ENCODE data around the gene SCAANT1.

The SCAANT1 gene

GRCh38 chr3:63908081-63908736 is 4.0 kb downstream of the SCAANT1 start:
- Histone ChIP-seq H3K4me2 (ENCODE audit: low read length, poor library complexity, severe bottlenecking) (no peak overlapping the region), H3K36me3 (ENCODE audit: control insufficient read depth in 1 of 2, insufficient read depth in 2 of 2, low read depth in 1 of 2, low read length in 2 of 2) (peaks cover 0 to 18% of the 10 kb centered on the region in 2 experiments), H3K4me1 (ENCODE audit: control insufficient read depth, insufficient read depth, low read depth, low read length) (peaks cover 3% of the 10 kb centered on the region), H3K27ac (ENCODE audit: low read length, poor library complexity, severe bottlenecking) (no peak overlapping the region), H2BK120ac (ENCODE audit: low read depth, low read length) (no peak overlapping the region), H3K18ac (ENCODE audit: low read depth in 1 of 2, low read length in 2 of 2) (no peak overlapping the region), H2BK12ac (ENCODE audit: low read length in 2 of 2) (no peak overlapping the region), H3K4me3 (ENCODE audit: insufficient read depth in 1 of 2, low read depth in 1 of 2, low read length in 2 of 2) (no peak overlapping the region), H2AFZ (ENCODE audit: low read depth, low read length) (no peak overlapping the region), H3K14ac (ENCODE audit: low read length in 2 of 2) (no peak overlapping the region), H2AK5ac (ENCODE audit: low read length, severe bottlenecking) (no peak overlapping the region), H3K4ac (ENCODE audit: low read depth in 1 of 2, low read length in 2 of 2) (no peak overlapping the region), H3K9me3 (ENCODE audit: control insufficient read depth, low read length) (no peaks in the 10 kb centered on the region), H4K8ac (ENCODE audit: low read length) (no peak overlapping the region), H3K23ac (ENCODE audit: low read length in 2 of 2) (no peak overlapping the region), H2BK15ac (ENCODE audit: low read depth, poor library complexity, severe bottlenecking) (no peak overlapping the region), H4K91ac (ENCODE audit: low read length) (no peak overlapping the region), H3K9ac (ENCODE audit: low read length) (peak overlapping the region; percentile 13), H3K79me1 (replicated peaks; ENCODE audit: low read length, poor library complexity, severe bottlenecking) (peaks cover 17% of the 10 kb centered on the region), H2BK5ac (ENCODE audit: low read depth, low read length, poor library complexity, severe bottlenecking) (no peak overlapping the region), H3K27me3 (ENCODE audit: control insufficient read depth in 1 of 2, insufficient read depth in 1 of 2, low read length in 2 of 2) (no peaks in the 10 kb centered on the region)
- WGBS: 81% methylated on average over 2 of the region's 2 CpGs
- DNase-seq: peak; percentile 65

- Histone ChIP-seq H3K14ac (ENCODE audit: low read length in 2 of 2) (no peak overlapping the region), H3K9me3 (ENCODE audit: control insufficient read depth, low read length) (no peaks in the 10 kb centered on the region), H3K4ac (ENCODE audit: low read depth in 1 of 2, low read length in 2 of 2) (no peak overlapping the region), H3K79me1 (replicated peaks; ENCODE audit: low read length, poor library complexity, severe bottlenecking) (peaks cover 19% of the 10 kb centered on the region), H3K36me3 (ENCODE audit: control insufficient read depth in 1 of 2, insufficient read depth in 2 of 2, low read depth in 1 of 2, low read length in 2 of 2) (peaks cover 0 to 28% of the 10 kb centered on the region in 2 experiments), H2BK5ac (ENCODE audit: low read depth, low read length, poor library complexity, severe bottlenecking) (no peak overlapping the region), H3K27ac (ENCODE audit: low read length, poor library complexity, severe bottlenecking) (no peak overlapping the region), H4K91ac (ENCODE audit: low read length) (no peak overlapping the region), H2AFZ (ENCODE audit: low read depth, low read length) (no peak overlapping the region), H3K4me2 (ENCODE audit: low read length, poor library complexity, severe bottlenecking) (no peak overlapping the region), H2AK5ac (ENCODE audit: low read length, severe bottlenecking) (no peak overlapping the region), H2BK120ac (ENCODE audit: low read depth, low read length) (no peak overlapping the region), H3K9ac (ENCODE audit: low read length) (no peak overlapping the region), H3K18ac (ENCODE audit: low read depth in 1 of 2, low read length in 2 of 2) (no peak overlapping the region), H3K4me3 (ENCODE audit: insufficient read depth in 1 of 2, low read depth in 1 of 2, low read length in 2 of 2) (no peak overlapping the region), H4K8ac (ENCODE audit: low read length) (no peak overlapping the region), H2BK15ac (ENCODE audit: low read depth, poor library complexity, severe bottlenecking) (no peak overlapping the region), H3K27me3 (ENCODE audit: control insufficient read depth in 1 of 2, insufficient read depth in 1 of 2, low read length in 2 of 2) (no peaks in the 10 kb centered on the region), H3K4me1 (ENCODE audit: control insufficient read depth, insufficient read depth, low read depth, low read length) (no peaks in the 10 kb centered on the region), H2BK12ac (ENCODE audit: low read length in 2 of 2) (no peak overlapping the region), H3K23ac (ENCODE audit: low read length in 2 of 2) (no peak overlapping the region)
- 98% methylated on average over 3 of the region's 4 CpGs for WGBS
- DNase-seq: no peak
Observed at GRCh38 chr3:63905731-63906620, 6.2 kb downstream of the SCAANT1 start.

GRCh38 chr3:63900459-63900858 is 11.7 kb downstream of the SCAANT1 start:
- Histone ChIP-seq H2BK15ac (ENCODE audit: low read depth, poor library complexity, severe bottlenecking) (no peak overlapping the region), H3K23ac (ENCODE audit: low read length in 2 of 2) (no peak overlapping the region), H3K14ac (ENCODE audit: low read length in 2 of 2) (no peak overlapping the region), H3K9ac (ENCODE audit: low read length) (no peak overlapping the region), H3K18ac (ENCODE audit: low read depth in 1 of 2, low read length in 2 of 2) (no peak overlapping the region), H3K27me3 (ENCODE audit: control insufficient read depth in 1 of 2, insufficient read depth in 1 of 2, low read length in 2 of 2) (no peaks in the 10 kb centered on the region), H2AFZ (ENCODE audit: low read depth, low read length) (no peak overlapping the region), H3K4me3 (ENCODE audit: insufficient read depth in 1 of 2, low read depth in 1 of 2, low read length in 2 of 2) (no peak overlapping the region), H3K4me1 (ENCODE audit: control insufficient read depth, insufficient read depth, low read depth, low read length) (no peaks in the 10 kb centered on the region), H3K4me2 (ENCODE audit: low read length, poor library complexity, severe bottlenecking) (no peak overlapping the region), H4K8ac (ENCODE audit: low read length) (no peak overlapping the region), H3K9me3 (ENCODE audit: control insufficient read depth, low read length) (no peaks in the 10 kb centered on the region), H4K91ac (ENCODE audit: low read length) (no peak overlapping the region), H2BK120ac (ENCODE audit: low read depth, low read length) (no peak overlapping the region), H3K79me1 (replicated peaks; ENCODE audit: low read length, poor library complexity, severe bottlenecking) (peaks cover 6% of the 10 kb centered on the region), H3K4ac (ENCODE audit: low read depth in 1 of 2, low read length in 2 of 2) (no peak overlapping the region), H2AK5ac (ENCODE audit: low read length, severe bottlenecking) (no peak overlapping the region), H2BK12ac (ENCODE audit: low read length in 2 of 2) (no peak overlapping the region), H2BK5ac (ENCODE audit: low read depth, low read length, poor library complexity, severe bottlenecking) (no peak overlapping the region), H3K36me3 (ENCODE audit: control insufficient read depth in 1 of 2, insufficient read depth in 2 of 2, low read depth in 1 of 2, low read length in 2 of 2) (peaks cover 6 to 45% of the 10 kb centered on the region in 2 experiments), H3K27ac (ENCODE audit: low read length, poor library complexity, severe bottlenecking) (no peak overlapping the region)
- DNase-seq: no peak
- 88% methylated on average over 2 of the region's 2 CpGs for WGBS

- Histone ChIP-seq H3K9me3 (ENCODE audit: control insufficient read depth, low read length) (no peaks in the 10 kb centered on the region), H3K4ac (ENCODE audit: low read depth in 1 of 2, low read length in 2 of 2) (no peak overlapping the region)
Observed at GRCh38 chr3:63900010-63900409, 12.2 kb downstream of the SCAANT1 start.

More at GRCh38 chr3:63900010-63900409, 12.2 kb downstream of the SCAANT1 start:
- Histone ChIP-seq H3K27ac (ENCODE audit: low read length, poor library complexity, severe bottlenecking) (no peak overlapping the region), H3K4me1 (ENCODE audit: control insufficient read depth, insufficient read depth, low read depth, low read length) (no peaks in the 10 kb centered on the region), H2BK15ac (ENCODE audit: low read depth, poor library complexity, severe bottlenecking) (no peak overlapping the region), H3K4me2 (ENCODE audit: low read length, poor library complexity, severe bottlenecking) (no peak overlapping the region), H4K91ac (ENCODE audit: low read length) (no peak overlapping the region), H2BK12ac (ENCODE audit: low read length in 2 of 2) (no peak overlapping the region), H2AFZ (ENCODE audit: low read depth, low read length) (no peak overlapping the region), H3K9ac (ENCODE audit: low read length) (no peak overlapping the region), H3K14ac (ENCODE audit: low read length in 2 of 2) (no peak overlapping the region), H3K36me3 (ENCODE audit: control insufficient read depth in 1 of 2, insufficient read depth in 2 of 2, low read depth in 1 of 2, low read length in 2 of 2) (peaks cover 6 to 42% of the 10 kb centered on the region in 2 experiments), H2BK5ac (ENCODE audit: low read depth, low read length, poor library complexity, severe bottlenecking) (no peak overlapping the region), H3K79me1 (replicated peaks; ENCODE audit: low read length, poor library complexity, severe bottlenecking) (peaks cover 5% of the 10 kb centered on the region), H3K27me3 (ENCODE audit: control insufficient read depth in 1 of 2, insufficient read depth in 1 of 2, low read length in 2 of 2) (no peaks in the 10 kb centered on the region), H4K8ac (ENCODE audit: low read length) (no peak overlapping the region), H3K18ac (ENCODE audit: low read depth in 1 of 2, low read length in 2 of 2) (no peak overlapping the region), H2BK120ac (ENCODE audit: low read depth, low read length) (no peak overlapping the region), H2AK5ac (ENCODE audit: low read length, severe bottlenecking) (no peak overlapping the region), H3K4me3 (ENCODE audit: insufficient read depth in 1 of 2, low read depth in 1 of 2, low read length in 2 of 2) (no peak overlapping the region), H3K23ac (ENCODE audit: low read length in 2 of 2) (no peak overlapping the region)
- no peak for DNase-seq
- 98% methylated on average over 3 of the region's 5 CpGs for WGBS

All from mesenchymal stem cell (in vitro differentiated cells and primary cell).